OCI-LY3 (cell line): ENCODE results near the gene LDLRAD4.
"Not testable (repeated sequence)": the region's sequence is repeated elsewhere in the genome, so short reads cannot be mapped to it uniquely, and the experiment has no call there.

Experiments used
- H2AFZ ChIP-seq: fragments of 200-600, 300-600 bp; shearing (Covaris generic); 2 replicates; pipeline ENCODE4 v1.6.0; 2014; ENCODE audit warnings: antibody characterized with exemption, low read depth, low read length
- H3K27ac ChIP-seq: fragments of 200-600, 300-600 bp; sonication (generic); 2 replicates; pipeline ENCODE4 v1.5.1; 2014; ENCODE audit warnings: mild to moderate bottlenecking, low read length, moderate library complexity, mixed read lengths
- H3K27me3 ChIP-seq: fragments of 200-600, 300-600 bp; sonication (generic); 2 replicates; pipeline ENCODE4 v1.6.1; 2014; ENCODE audit warnings: low read depth, low read length, mixed read lengths
- H3K36me3 ChIP-seq: fragments of 200-600, 300-600 bp; sonication (generic); replicated peaks from 2 replicates; pipeline ENCODE3; 2014; ENCODE audit warnings: low read depth, low read length, mixed read lengths
- H3K4me1 ChIP-seq: fragments of 300-600, 200-600 bp; sonication (generic); 2 replicates; pipeline ENCODE4 v1.6.1; 2014; ENCODE audit warnings: low read length, mixed read lengths
- H3K4me2 ChIP-seq: fragments of 200-600, 300-600 bp; sonication (generic); 2 replicates; pipeline ENCODE4 v1.6.1; 2014; ENCODE audit warnings: low read length, mixed read lengths
- H3K4me3 ChIP-seq: fragments of 300-600, 200-600 bp; sonication (generic); 2 replicates; pipeline ENCODE4 v1.5.1; 2014; ENCODE audit warnings: antibody characterized with exemption, mild to moderate bottlenecking, low read length, moderate library complexity
- H3K79me2 ChIP-seq: fragments of 300-600, 200-600 bp; shearing (Covaris generic); 2 replicates; pipeline ENCODE4 v1.6.1; 2014; ENCODE audit warnings: mild to moderate bottlenecking, low read length, mixed read lengths
- H3K9ac ChIP-seq: fragments of 300-600, 200-600 bp; shearing (Covaris generic); 2 replicates; pipeline ENCODE4 v1.6.0; 2014; ENCODE audit warnings: mild to moderate bottlenecking, low read length, moderate library complexity
- H3K9me3 ChIP-seq: fragments of 200-600, 300-600 bp; shearing (Covaris generic); 2 replicates; pipeline ENCODE4 v1.6.1; 2014; ENCODE audit warnings: low read length, mixed read lengths; ENCODE audit not compliant: insufficient read depth
- H4K20me1 ChIP-seq: fragments of 200-600, 300-600 bp; sonication (generic); 2 replicates; pipeline ENCODE4 v1.6.1; 2016; ENCODE audit warnings: low read length, mixed read lengths; ENCODE audit not compliant: insufficient read depth
- EZH2phosphoT487 ChIP-seq: fragments of 200-600 bp; shearing (Covaris generic); IDR thresholded peaks from 2 replicates; pipeline ENCODE4 v1.6.1; 2018; ENCODE audit warnings: antibody characterized with exemption, mixed run types, low read depth
- TF ChIP-seq, protein P1 (sequence below): fragments of 200-600, 300-600 bp; sonication (generic); IDR thresholded peaks from 2 replicates; pipeline ENCODE4 v1.5.1; 2014; ENCODE audit warnings: antibody characterized with exemption, low read length, low read depth

The LDLRAD4 gene

DNA sequence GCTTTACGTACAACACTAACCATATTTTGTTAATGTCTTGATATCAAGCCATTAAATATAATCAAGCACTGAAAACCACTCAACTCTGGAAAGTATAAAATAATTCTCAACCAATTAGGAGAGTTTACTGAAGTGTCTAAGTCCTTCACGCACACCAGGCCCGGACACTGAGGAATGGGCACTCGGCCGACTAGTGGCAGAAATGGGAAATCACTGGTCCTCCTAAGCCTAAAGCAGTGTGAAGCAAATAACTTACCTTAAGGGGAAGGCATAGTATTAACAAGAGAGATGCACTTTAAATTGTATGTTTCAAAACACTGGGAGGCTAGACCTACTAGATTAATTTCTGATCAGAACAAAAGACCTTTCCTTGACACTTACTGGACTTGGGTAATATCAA is 462.1 kb downstream of the LDLRAD4 start:
- Histone ChIP-seq H3K9me3 (no peaks in the 10 kb centered on the region), H3K36me3 (peaks cover 4% of the 10 kb centered on the region), H3K4me2 (no peak overlapping the region), H3K4me3 (no peak overlapping the region), H3K79me2 (peaks cover 63% of the 10 kb centered on the region), H3K4me1 (peaks cover 21% of the 10 kb centered on the region), H3K9ac (no peak overlapping the region), H2AFZ (no peak overlapping the region), H3K27me3 (no peaks in the 10 kb centered on the region), H4K20me1 (peaks cover 80% of the 10 kb centered on the region), H3K27ac (no peak overlapping the region)
- TF ChIP-seq, protein P1, sequence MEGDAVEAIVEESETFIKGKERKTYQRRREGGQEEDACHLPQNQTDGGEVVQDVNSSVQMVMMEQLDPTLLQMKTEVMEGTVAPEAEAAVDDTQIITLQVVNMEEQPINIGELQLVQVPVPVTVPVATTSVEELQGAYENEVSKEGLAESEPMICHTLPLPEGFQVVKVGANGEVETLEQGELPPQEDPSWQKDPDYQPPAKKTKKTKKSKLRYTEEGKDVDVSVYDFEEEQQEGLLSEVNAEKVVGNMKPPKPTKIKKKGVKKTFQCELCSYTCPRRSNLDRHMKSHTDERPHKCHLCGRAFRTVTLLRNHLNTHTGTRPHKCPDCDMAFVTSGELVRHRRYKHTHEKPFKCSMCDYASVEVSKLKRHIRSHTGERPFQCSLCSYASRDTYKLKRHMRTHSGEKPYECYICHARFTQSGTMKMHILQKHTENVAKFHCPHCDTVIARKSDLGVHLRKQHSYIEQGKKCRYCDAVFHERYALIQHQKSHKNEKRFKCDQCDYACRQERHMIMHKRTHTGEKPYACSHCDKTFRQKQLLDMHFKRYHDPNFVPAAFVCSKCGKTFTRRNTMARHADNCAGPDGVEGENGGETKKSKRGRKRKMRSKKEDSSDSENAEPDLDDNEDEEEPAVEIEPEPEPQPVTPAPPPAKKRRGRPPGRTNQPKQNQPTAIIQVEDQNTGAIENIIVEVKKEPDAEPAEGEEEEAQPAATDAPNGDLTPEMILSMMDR = peak; percentile 54
- no peak for TF ChIP-seq EZH2phosphoT487

DNA sequence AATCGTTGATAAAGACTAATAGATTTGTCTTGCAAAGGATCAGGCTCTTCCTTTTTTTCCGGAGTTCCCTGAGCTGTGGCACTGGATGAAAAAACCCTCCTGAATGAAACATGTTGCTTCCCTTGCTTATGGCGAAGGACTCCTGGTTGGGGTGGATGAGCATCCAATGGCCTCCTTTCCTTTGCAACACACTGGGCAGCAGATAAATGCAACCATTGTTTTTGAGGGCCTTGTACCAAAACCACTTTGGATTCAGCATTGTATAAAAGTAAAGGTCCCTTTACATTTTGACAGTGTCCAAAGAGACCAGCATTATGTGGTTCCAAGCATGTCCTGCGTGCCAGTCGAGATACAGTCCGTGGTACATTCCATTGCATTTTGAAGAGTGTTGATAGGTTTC is 463.1 kb downstream of the LDLRAD4 start:
- Histone ChIP-seq H3K27ac (no peak overlapping the region), H4K20me1 (peaks cover 86% of the 10 kb centered on the region), H3K4me2 (no peak overlapping the region), H2AFZ (no peak overlapping the region), H3K4me1 (peaks cover 21% of the 10 kb centered on the region), H3K4me3 (no peak overlapping the region), H3K9ac (no peak overlapping the region), H3K36me3 (peaks cover 4% of the 10 kb centered on the region), H3K27me3 (no peaks in the 10 kb centered on the region), H3K79me2 (peaks cover 69% of the 10 kb centered on the region), H3K9me3 (no peaks in the 10 kb centered on the region)
- TF ChIP-seq, protein P1 = no peak
- TF ChIP-seq EZH2phosphoT487 = no peak

DNA sequence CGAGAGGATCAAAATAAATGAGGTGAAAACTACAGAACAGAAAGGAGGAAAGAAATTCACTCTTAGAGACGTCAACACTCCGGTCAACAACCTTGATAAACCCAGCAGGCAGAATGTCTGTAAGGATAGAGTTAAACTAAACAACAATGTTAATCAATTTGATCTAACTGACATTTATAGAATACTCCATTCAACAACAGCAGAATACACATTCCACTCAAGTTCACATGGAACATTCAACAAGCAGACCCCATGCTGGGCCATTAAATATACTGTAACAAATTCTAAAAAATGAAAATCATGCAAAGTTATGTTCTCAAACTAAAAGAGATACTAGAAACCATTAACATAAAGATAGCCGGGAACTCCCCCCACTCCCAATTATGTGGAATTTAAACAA is 466.0 kb downstream of the LDLRAD4 start:
- Histone ChIP-seq H3K4me3 (no peak overlapping the region), H2AFZ (no peak overlapping the region), H3K4me1 (no peaks in the 10 kb centered on the region), H3K79me2 (peaks cover 74% of the 10 kb centered on the region), H3K27me3 (no peaks in the 10 kb centered on the region), H3K36me3 (peaks cover 4% of the 10 kb centered on the region), H3K9ac (no peak overlapping the region), H3K27ac (no peak overlapping the region), H3K4me2 (no peak overlapping the region), H4K20me1 (peaks cover 89% of the 10 kb centered on the region), H3K9me3 (no peaks in the 10 kb centered on the region)
- no peak for TF ChIP-seq EZH2phosphoT487
- TF ChIP-seq, protein P1 = no peak

DNA sequence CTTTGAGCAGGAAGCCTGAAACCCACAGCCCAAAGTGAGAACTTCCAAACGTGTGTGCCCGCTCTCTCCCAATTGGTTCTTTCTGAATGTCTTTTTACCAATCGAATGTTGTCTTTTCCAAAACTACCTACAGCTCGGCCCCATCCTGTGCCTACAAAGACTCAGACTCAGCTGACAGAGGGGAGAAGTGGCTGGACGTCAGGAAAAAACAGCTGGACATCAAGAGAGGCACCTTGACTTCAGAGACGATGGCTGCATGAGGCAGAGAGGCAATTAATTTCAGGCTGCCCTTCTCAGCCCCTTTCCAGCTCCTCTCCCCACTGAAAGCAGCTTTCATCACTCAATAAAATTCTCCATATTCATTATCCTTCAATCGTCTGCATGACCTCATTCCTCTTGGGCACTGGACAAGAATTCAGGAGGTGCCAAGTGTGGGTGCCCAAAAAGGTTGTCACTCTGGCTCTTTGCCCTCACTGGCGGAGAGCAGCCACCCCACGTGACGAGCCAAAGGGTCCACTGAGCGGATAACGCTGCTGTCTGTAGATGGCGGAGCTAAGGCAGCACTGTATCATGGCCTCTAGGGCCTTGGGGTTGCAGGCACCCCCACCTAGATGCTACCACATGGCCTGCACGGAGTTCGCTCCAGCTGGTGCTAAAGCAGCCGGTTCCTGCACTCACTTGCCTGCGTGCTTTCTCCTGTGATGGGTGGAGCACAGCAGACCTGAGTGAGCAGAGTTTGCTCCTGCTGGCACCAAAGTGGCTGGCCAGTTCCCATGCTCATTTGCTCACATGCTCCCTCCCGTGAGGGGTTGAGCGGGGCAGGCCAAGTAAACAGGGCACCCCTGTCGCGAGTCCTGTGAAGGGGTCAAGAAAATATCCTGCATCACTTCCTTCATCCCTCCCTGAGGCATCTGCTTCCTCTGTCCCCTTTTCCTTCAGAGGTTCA is 469.9 kb downstream of the LDLRAD4 start:
- Histone ChIP-seq H3K4me3 (no peak overlapping the region), H3K79me2 (peaks cover 74% of the 10 kb centered on the region), H3K27ac (no peak overlapping the region), H3K4me2 (no peak overlapping the region), H3K27me3 (no peaks in the 10 kb centered on the region), H3K4me1 (no peaks in the 10 kb centered on the region), H3K9ac (no peak overlapping the region), H3K36me3 (no peaks in the 10 kb centered on the region), H3K9me3 (no peaks in the 10 kb centered on the region), H4K20me1 (peaks cover 65% of the 10 kb centered on the region), H2AFZ (no peak overlapping the region)
- TF ChIP-seq EZH2phosphoT487 = no peak
- TF ChIP-seq, protein P1 = no peak

DNA sequence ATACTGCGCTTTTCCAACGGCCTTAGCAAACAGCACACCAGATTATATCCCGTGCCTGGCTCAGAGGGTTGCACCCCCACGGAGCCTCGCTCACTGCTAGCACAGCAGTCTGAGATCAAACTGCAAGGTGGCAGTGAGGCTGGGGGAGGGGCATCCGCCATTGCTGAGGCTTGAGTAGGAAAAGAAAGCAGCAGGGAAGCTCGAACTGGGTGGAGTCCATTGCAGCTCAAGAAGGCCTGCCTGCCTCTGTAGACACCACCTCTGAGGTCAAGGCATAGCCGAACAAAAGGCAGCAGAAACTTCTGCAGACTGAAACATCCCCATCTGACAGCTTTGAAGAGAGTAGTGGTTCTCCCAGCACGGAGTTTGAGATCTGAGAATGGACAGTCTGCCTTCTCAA is 471.5 kb downstream of the LDLRAD4 start:
- H3K36me3 ChIP-seq, H3K9me3 ChIP-seq, H3K4me1 ChIP-seq, H3K9ac ChIP-seq, H3K4me3 ChIP-seq, H3K4me2 ChIP-seq, H3K27me3 ChIP-seq, H3K27ac ChIP-seq, H2AFZ ChIP-seq: not testable (repeated sequence)
- Histone ChIP-seq H3K79me2 (peaks cover 62% of the 10 kb centered on the region), H4K20me1 (peaks cover 52% of the 10 kb centered on the region)

DNA sequence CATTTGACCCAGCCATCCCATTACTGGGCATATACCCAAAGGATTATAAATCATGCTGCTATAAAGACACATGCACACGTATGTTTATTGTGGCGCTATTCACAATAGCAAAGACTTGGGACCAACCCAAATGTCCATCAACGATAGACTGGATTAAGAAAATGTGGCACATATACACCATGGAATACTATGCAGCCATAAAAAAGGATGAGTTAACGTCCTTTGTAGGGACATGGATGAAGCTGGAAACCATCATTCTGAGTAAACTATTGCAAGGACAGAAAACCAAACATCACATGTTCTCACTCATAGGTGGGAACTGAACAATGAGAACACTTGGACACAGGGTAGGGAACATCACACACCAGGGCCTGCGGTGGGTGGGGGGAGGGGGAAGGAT is 476.8 kb downstream of the LDLRAD4 start:
- H3K4me3 ChIP-seq = not testable (repeated sequence)

More for the DNA sequence above, 476.8 kb downstream of the LDLRAD4 start:
- H2AFZ ChIP-seq, H3K9me3 ChIP-seq, H3K4me1 ChIP-seq, H3K4me2 ChIP-seq, H3K27ac ChIP-seq, H3K9ac ChIP-seq, H3K27me3 ChIP-seq: not testable (repeated sequence)
- peaks cover 23% of the 10 kb centered on the region for H4K20me1 ChIP-seq
- peaks cover 17% of the 10 kb centered on the region for H3K36me3 ChIP-seq
- H3K79me2 ChIP-seq = peaks cover 55% of the 10 kb centered on the region
